ENCODE data around the gene PCDHB3.
"Not testable (repeated sequence)": the region's sequence is repeated elsewhere in the genome, so short reads cannot be mapped to it uniquely, and the experiment has no call there.

Gene PCDHB3

GRCh38 chr5:141084487-141084989 is 15.7 kb upstream of the PCDHB3 start:
- no peak overlapping the region for H4K5ac ChIP-seq (ENCODE audit: low read length)
- peak overlapping the region; percentile 37 for H3K4me3 ChIP-seq (ENCODE audit: low read length)
- peak overlapping the region; percentile 99 for H4K8ac ChIP-seq (ENCODE audit: low read depth, low read length)
- H3K4me1 ChIP-seq (ENCODE audit: control insufficient read depth, low read depth, low read length): no peaks in the 10 kb centered on the region
- no peaks in the 10 kb centered on the region for H3K79me2 ChIP-seq (ENCODE audit: control insufficient read depth, insufficient read depth, low read length)
- H3K4ac ChIP-seq (ENCODE audit: low read depth, low read length): no peak overlapping the region
- H2BK15ac ChIP-seq (replicated peaks; ENCODE audit: low read depth): peak overlapping the region; percentile 36
- H3K9ac ChIP-seq (ENCODE audit: low read length): peak overlapping the region; percentile 66
- WGBS (ENCODE audit: extremely low coverage, insufficient coverage, low lambda C conversion rate): no CpG with 5 or more reads among the region's 21 CpGs
- no peak overlapping the region for H2AK5ac ChIP-seq (ENCODE audit: low read length)
- H3K27ac ChIP-seq (ENCODE audit: low read depth, low read length): no peak overlapping the region
- no peak overlapping the region for H3K23ac ChIP-seq (ENCODE audit: low read length)
- H3K36me3 ChIP-seq (ENCODE audit: control insufficient read depth, insufficient read depth, low read length): no peaks in the 10 kb centered on the region
- no peak overlapping the region for H2BK5ac ChIP-seq (ENCODE audit: low read length)
- H3K18ac ChIP-seq (ENCODE audit: low read length): peak overlapping the region; percentile 87
- H3K4me2 ChIP-seq (ENCODE audit: low read length): no peak overlapping the region
- H3K56ac ChIP-seq (ENCODE audit: low read length): peak overlapping the region; percentile 72
- no peaks in the 10 kb centered on the region for H3K27me3 ChIP-seq (ENCODE audit: insufficient read depth, low read length, poor library complexity)
- H3K79me1 ChIP-seq (ENCODE audit: low read length): no peaks in the 10 kb centered on the region
- H2BK120ac ChIP-seq (ENCODE audit: low read depth, low read length): peak overlapping the region; percentile 45
- DNase-seq: peak; percentile 82

GRCh38 chr5:141094481-141095262 is 5.6 kb upstream of the PCDHB3 start, which contains the start of gene PCDHB2:
Gene PCDHB2, plus strand, starts transcription at chr5:141094615. Its CDS starts 176 bp downstream, at chr5:141094791.
- Histone ChIP-seq H3K79me2 (ENCODE audit: control insufficient read depth, insufficient read depth, low read length) (peaks cover 3% of the 10 kb centered on the region), H2BK120ac (ENCODE audit: low read depth, low read length) (no peak within 1 kb of the TSS), H4K5ac (ENCODE audit: low read length) (no peak within 1 kb of the TSS), H3K56ac (ENCODE audit: low read length) (peak within 1 kb of the TSS; percentile 98), H3K4me2 (ENCODE audit: low read length) (peak within 1 kb of the TSS; percentile 57), H3K27me3 (ENCODE audit: insufficient read depth, low read length, poor library complexity) (no peaks in the 10 kb centered on the region), H3K4me1 (ENCODE audit: control insufficient read depth, low read depth, low read length) (peaks cover 1% of the 10 kb centered on the region), H2BK5ac (ENCODE audit: low read length) (no peak within 1 kb of the TSS), H3K79me1 (ENCODE audit: low read length) (no peaks in the 10 kb centered on the region), H3K9ac (ENCODE audit: low read length) (peak within 1 kb of the TSS; percentile 94), H2AK5ac (ENCODE audit: low read length) (no peak within 1 kb of the TSS), H3K27ac (ENCODE audit: low read depth, low read length) (no peak within 1 kb of the TSS), H3K36me3 (ENCODE audit: control insufficient read depth, insufficient read depth, low read length) (no peaks in the 10 kb centered on the region), H2BK15ac (replicated peaks; ENCODE audit: low read depth) (no peak within 1 kb of the TSS), H4K8ac (ENCODE audit: low read depth, low read length) (no peak within 1 kb of the TSS), H3K4ac (ENCODE audit: low read depth, low read length) (no peak within 1 kb of the TSS), H3K4me3 (ENCODE audit: low read length) (peak within 1 kb of the TSS; percentile 89), H3K18ac (ENCODE audit: low read length) (peak within 1 kb of the TSS; percentile 77), H3K23ac (ENCODE audit: low read length) (no peak within 1 kb of the TSS)
- DNase-seq: peak; percentile 97
- WGBS (ENCODE audit: extremely low coverage, insufficient coverage, low lambda C conversion rate): no CpG with 5 or more reads among the region's 29 CpGs

GRCh38 chr5:141095263-141095641 is 5.0 kb upstream of the PCDHB3 start:
- H4K5ac ChIP-seq (ENCODE audit: low read length): no peak overlapping the region
- H3K4me1 ChIP-seq (ENCODE audit: control insufficient read depth, low read depth, low read length): peaks cover 1% of the 10 kb centered on the region
- peak; percentile 17 for DNase-seq
- H3K9ac ChIP-seq (ENCODE audit: low read length): peak overlapping the region; percentile 94
- H3K27ac ChIP-seq (ENCODE audit: low read depth, low read length): no peak overlapping the region
- peaks cover 3% of the 10 kb centered on the region for H3K79me2 ChIP-seq (ENCODE audit: control insufficient read depth, insufficient read depth, low read length)
- H2AK5ac ChIP-seq (ENCODE audit: low read length): no peak overlapping the region
- H3K18ac ChIP-seq (ENCODE audit: low read length): no peak overlapping the region
- H2BK15ac ChIP-seq (replicated peaks; ENCODE audit: low read depth): no peak overlapping the region
- H3K36me3 ChIP-seq (ENCODE audit: control insufficient read depth, insufficient read depth, low read length): no peaks in the 10 kb centered on the region
- H3K56ac ChIP-seq (ENCODE audit: low read length): peak overlapping the region; percentile 98
- no CpG with 5 or more reads among the region's 12 CpGs for WGBS (ENCODE audit: extremely low coverage, insufficient coverage, low lambda C conversion rate)
- H3K79me1 ChIP-seq (ENCODE audit: low read length): no peaks in the 10 kb centered on the region
- peak overlapping the region; percentile 89 for H3K4me3 ChIP-seq (ENCODE audit: low read length)
- H2BK5ac ChIP-seq (ENCODE audit: low read length): no peak overlapping the region
- H3K4ac ChIP-seq (ENCODE audit: low read depth, low read length): no peak overlapping the region
- H2BK120ac ChIP-seq (ENCODE audit: low read depth, low read length): no peak overlapping the region
- H4K8ac ChIP-seq (ENCODE audit: low read depth, low read length): no peak overlapping the region
- H3K4me2 ChIP-seq (ENCODE audit: low read length): peak overlapping the region; percentile 57
- H3K23ac ChIP-seq (ENCODE audit: low read length): no peak overlapping the region
- no peaks in the 10 kb centered on the region for H3K27me3 ChIP-seq (ENCODE audit: insufficient read depth, low read length, poor library complexity)

- H2BK120ac ChIP-seq (ENCODE audit: low read depth, low read length); H3K36me3 ChIP-seq (ENCODE audit: control insufficient read depth, insufficient read depth, low read length); H3K23ac ChIP-seq (ENCODE audit: low read length); H3K4me1 ChIP-seq (ENCODE audit: control insufficient read depth, low read depth, low read length); H3K27ac ChIP-seq (ENCODE audit: low read depth, low read length); H2BK15ac ChIP-seq (replicated peaks; ENCODE audit: low read depth); H2BK5ac ChIP-seq (ENCODE audit: low read length); H3K18ac ChIP-seq (ENCODE audit: low read length); H4K8ac ChIP-seq (ENCODE audit: low read depth, low read length); H4K5ac ChIP-seq (ENCODE audit: low read length); H3K27me3 ChIP-seq (ENCODE audit: insufficient read depth, low read length, poor library complexity); H3K4me2 ChIP-seq (ENCODE audit: low read length); H3K79me1 ChIP-seq (ENCODE audit: low read length); H3K79me2 ChIP-seq (ENCODE audit: control insufficient read depth, insufficient read depth, low read length); DNase-seq; H3K9ac ChIP-seq (ENCODE audit: low read length); H3K4ac ChIP-seq (ENCODE audit: low read depth, low read length); H3K4me3 ChIP-seq (ENCODE audit: low read length); H2AK5ac ChIP-seq (ENCODE audit: low read length); H3K56ac ChIP-seq (ENCODE audit: low read length): not testable (repeated sequence)
- WGBS (ENCODE audit: extremely low coverage, insufficient coverage, low lambda C conversion rate): no CpG with 5 or more reads among the region's 46 CpGs
These were observed 4.1 kb upstream of the PCDHB3 start for GRCh38 chr5:141096181-141096580.

- not testable (repeated sequence) for DNase-seq; H4K5ac ChIP-seq (ENCODE audit: low read length); H3K27ac ChIP-seq (ENCODE audit: low read depth, low read length); H2BK5ac ChIP-seq (ENCODE audit: low read length); H3K4ac ChIP-seq (ENCODE audit: low read depth, low read length); H3K79me1 ChIP-seq (ENCODE audit: low read length); H3K27me3 ChIP-seq (ENCODE audit: insufficient read depth, low read length, poor library complexity); H2BK15ac ChIP-seq (replicated peaks; ENCODE audit: low read depth); H3K56ac ChIP-seq (ENCODE audit: low read length); H3K18ac ChIP-seq (ENCODE audit: low read length); H2BK120ac ChIP-seq (ENCODE audit: low read depth, low read length); H3K4me2 ChIP-seq (ENCODE audit: low read length); H3K23ac ChIP-seq (ENCODE audit: low read length); H3K4me1 ChIP-seq (ENCODE audit: control insufficient read depth, low read depth, low read length); H4K8ac ChIP-seq (ENCODE audit: low read depth, low read length); H3K79me2 ChIP-seq (ENCODE audit: control insufficient read depth, insufficient read depth, low read length); H2AK5ac ChIP-seq (ENCODE audit: low read length); H3K9ac ChIP-seq (ENCODE audit: low read length); H3K4me3 ChIP-seq (ENCODE audit: low read length); H3K36me3 ChIP-seq (ENCODE audit: control insufficient read depth, insufficient read depth, low read length)
- no CpG with 5 or more reads among the region's 38 CpGs for WGBS (ENCODE audit: extremely low coverage, insufficient coverage, low lambda C conversion rate)
These were observed 3.7 kb upstream of the PCDHB3 start for GRCh38 chr5:141096586-141096985.
